ENCODE results near the gene FYB1.

Gene FYB1

GRCh38 chr5:39202597-39203274, 16.6 kb downstream of the FYB1 start:
- Histone ChIP-seq H3K27me3 (ENCODE audit: control insufficient read depth, insufficient read depth, low read length) (no peaks in the 10 kb centered on the region), H3K9me3 (ENCODE audit: control insufficient read depth, insufficient read depth, low read depth, low read length) (no peaks in the 10 kb centered on the region), H3K4me1 (ENCODE audit: control insufficient read depth, insufficient read depth, low read length) (no peaks in the 10 kb centered on the region), H3K4me3 (ENCODE audit: low read depth, low read length) (no peak overlapping the region), H3K9ac (ENCODE audit: low read length) (no peak overlapping the region), H3K36me3 (ENCODE audit: control insufficient read depth, insufficient read depth, low read length) (no peaks in the 10 kb centered on the region), H3K27ac (ENCODE audit: low read depth, low read length) (no peak overlapping the region)

GRCh38 chr5:39201781-39202596, 17.4 kb downstream of the FYB1 start:
- H3K9ac ChIP-seq (ENCODE audit: low read length), result no peak overlapping the region
- H3K4me1 ChIP-seq (ENCODE audit: control insufficient read depth, insufficient read depth, low read length), result no peaks in the 10 kb centered on the region
- no peaks in the 10 kb centered on the region for H3K27me3 ChIP-seq (ENCODE audit: control insufficient read depth, insufficient read depth, low read length)
- no peaks in the 10 kb centered on the region for H3K36me3 ChIP-seq (ENCODE audit: control insufficient read depth, insufficient read depth, low read length)
- H3K27ac ChIP-seq (ENCODE audit: low read depth, low read length), result no peak overlapping the region
- H3K4me3 ChIP-seq (ENCODE audit: low read depth, low read length), result no peak overlapping the region
- no peaks in the 10 kb centered on the region for H3K9me3 ChIP-seq (ENCODE audit: control insufficient read depth, insufficient read depth, low read depth, low read length)

GRCh38 chr5:39201160-39201780, 18.1 kb downstream of the FYB1 start:
- no peak overlapping the region for H3K9ac ChIP-seq (ENCODE audit: low read length)
- no peaks in the 10 kb centered on the region for H3K36me3 ChIP-seq (ENCODE audit: control insufficient read depth, insufficient read depth, low read length)
- no peaks in the 10 kb centered on the region for H3K9me3 ChIP-seq (ENCODE audit: control insufficient read depth, insufficient read depth, low read depth, low read length)
- H3K4me1 ChIP-seq (ENCODE audit: control insufficient read depth, insufficient read depth, low read length), result no peaks in the 10 kb centered on the region
- H3K27me3 ChIP-seq (ENCODE audit: control insufficient read depth, insufficient read depth, low read length), result no peaks in the 10 kb centered on the region
- H3K27ac ChIP-seq (ENCODE audit: low read depth, low read length), result no peak overlapping the region
- H3K4me3 ChIP-seq (ENCODE audit: low read depth, low read length), result no peak overlapping the region

- no peak overlapping the region for H3K4me3 ChIP-seq (ENCODE audit: low read depth, low read length)
- H3K9me3 ChIP-seq (ENCODE audit: control insufficient read depth, insufficient read depth, low read depth, low read length), result no peaks in the 10 kb centered on the region
- H3K9ac ChIP-seq (ENCODE audit: low read length), result no peak overlapping the region
- no peaks in the 10 kb centered on the region for H3K36me3 ChIP-seq (ENCODE audit: control insufficient read depth, insufficient read depth, low read length)
- H3K27me3 ChIP-seq (ENCODE audit: control insufficient read depth, insufficient read depth, low read length), result no peaks in the 10 kb centered on the region
- H3K4me1 ChIP-seq (ENCODE audit: control insufficient read depth, insufficient read depth, low read length), result no peaks in the 10 kb centered on the region
- no peak overlapping the region for H3K27ac ChIP-seq (ENCODE audit: low read depth, low read length)
Observed at GRCh38 chr5:39200081-39200480, 19.3 kb downstream of the FYB1 start.

- Histone ChIP-seq H3K36me3 (ENCODE audit: control insufficient read depth, insufficient read depth, low read length) (no peaks in the 10 kb centered on the region), H3K4me1 (ENCODE audit: control insufficient read depth, insufficient read depth, low read length) (no peaks in the 10 kb centered on the region), H3K27me3 (ENCODE audit: control insufficient read depth, insufficient read depth, low read length) (no peaks in the 10 kb centered on the region), H3K4me3 (ENCODE audit: low read depth, low read length) (no peak overlapping the region), H3K9ac (ENCODE audit: low read length) (no peak overlapping the region), H3K9me3 (ENCODE audit: control insufficient read depth, insufficient read depth, low read depth, low read length) (no peaks in the 10 kb centered on the region), H3K27ac (ENCODE audit: low read depth, low read length) (no peak overlapping the region)
Observed at GRCh38 chr5:39199335-39199734, 20.0 kb downstream of the FYB1 start.

GRCh38 chr5:39198127-39198526, 21.2 kb downstream of the FYB1 start:
- Histone ChIP-seq H3K4me1 (ENCODE audit: control insufficient read depth, insufficient read depth, low read length) (no peaks in the 10 kb centered on the region), H3K9me3 (ENCODE audit: control insufficient read depth, insufficient read depth, low read depth, low read length) (no peaks in the 10 kb centered on the region), H3K4me3 (ENCODE audit: low read depth, low read length) (no peak overlapping the region), H3K27me3 (ENCODE audit: control insufficient read depth, insufficient read depth, low read length) (no peaks in the 10 kb centered on the region), H3K36me3 (ENCODE audit: control insufficient read depth, insufficient read depth, low read length) (no peaks in the 10 kb centered on the region), H3K27ac (ENCODE audit: low read depth, low read length) (no peak overlapping the region), H3K9ac (ENCODE audit: low read length) (no peak overlapping the region)

GRCh38 chr5:39197556-39197955, 21.8 kb downstream of the FYB1 start:
- Histone ChIP-seq H3K36me3 (ENCODE audit: control insufficient read depth, insufficient read depth, low read length) (no peaks in the 10 kb centered on the region), H3K4me1 (ENCODE audit: control insufficient read depth, insufficient read depth, low read length) (no peaks in the 10 kb centered on the region), H3K9ac (ENCODE audit: low read length) (no peak overlapping the region), H3K9me3 (ENCODE audit: control insufficient read depth, insufficient read depth, low read depth, low read length) (no peaks in the 10 kb centered on the region), H3K4me3 (ENCODE audit: low read depth, low read length) (no peak overlapping the region), H3K27ac (ENCODE audit: low read depth, low read length) (no peak overlapping the region), H3K27me3 (ENCODE audit: control insufficient read depth, insufficient read depth, low read length) (no peaks in the 10 kb centered on the region)

GRCh38 chr5:39195198-39195826, 24.1 kb downstream of the FYB1 start:
- no peaks in the 10 kb centered on the region for H3K9me3 ChIP-seq (ENCODE audit: control insufficient read depth, insufficient read depth, low read depth, low read length)
- no peaks in the 10 kb centered on the region for H3K4me1 ChIP-seq (ENCODE audit: control insufficient read depth, insufficient read depth, low read length)
- H3K36me3 ChIP-seq (ENCODE audit: control insufficient read depth, insufficient read depth, low read length), result no peaks in the 10 kb centered on the region
- H3K27me3 ChIP-seq (ENCODE audit: control insufficient read depth, insufficient read depth, low read length), result no peaks in the 10 kb centered on the region
- no peak overlapping the region for H3K9ac ChIP-seq (ENCODE audit: low read length)
- H3K27ac ChIP-seq (ENCODE audit: low read depth, low read length), result no peak overlapping the region
- no peak overlapping the region for H3K4me3 ChIP-seq (ENCODE audit: low read depth, low read length)

- H3K4me3 ChIP-seq (ENCODE audit: low read depth, low read length), result no peak overlapping the region
- H3K27me3 ChIP-seq (ENCODE audit: control insufficient read depth, insufficient read depth, low read length), result no peaks in the 10 kb centered on the region
- H3K36me3 ChIP-seq (ENCODE audit: control insufficient read depth, insufficient read depth, low read length), result no peaks in the 10 kb centered on the region
- no peak overlapping the region for H3K27ac ChIP-seq (ENCODE audit: low read depth, low read length)
- H3K9me3 ChIP-seq (ENCODE audit: control insufficient read depth, insufficient read depth, low read depth, low read length), result no peaks in the 10 kb centered on the region
- H3K9ac ChIP-seq (ENCODE audit: low read length), result no peak overlapping the region
- no peaks in the 10 kb centered on the region for H3K4me1 ChIP-seq (ENCODE audit: control insufficient read depth, insufficient read depth, low read length)
Observed at GRCh38 chr5:39194466-39195136, 24.8 kb downstream of the FYB1 start.

GRCh38 chr5:39193553-39194465, 25.6 kb downstream of the FYB1 start:
- Histone ChIP-seq H3K27me3 (ENCODE audit: control insufficient read depth, insufficient read depth, low read length) (no peaks in the 10 kb centered on the region), H3K27ac (ENCODE audit: low read depth, low read length) (no peak overlapping the region), H3K9me3 (ENCODE audit: control insufficient read depth, insufficient read depth, low read depth, low read length) (no peaks in the 10 kb centered on the region), H3K36me3 (ENCODE audit: control insufficient read depth, insufficient read depth, low read length) (no peaks in the 10 kb centered on the region), H3K4me1 (ENCODE audit: control insufficient read depth, insufficient read depth, low read length) (no peaks in the 10 kb centered on the region), H3K4me3 (ENCODE audit: low read depth, low read length) (no peak overlapping the region), H3K9ac (ENCODE audit: low read length) (no peak overlapping the region)

All from HUES6 (cell line).